NCI-H2227 (cell line): ENCODE data around the gene SPHK1.
A peak's percentile ranks its signal among the peaks of the same experiment; 100 is the strongest.

Experiments used
- DNase-seq: peaks from one replicate; lab custom pipeline; 2025; ENCODE audit not compliant: unreplicated experiment; lab: John Stamatoyannopoulos, UW

SPHK1 gene

GRCh38 chr17:76363107-76363842 lies 21.1 kb upstream of the SPHK1 start:
- DNase-seq, result no peak

GRCh38 chr17:76365256-76365903 lies 19.0 kb upstream of the SPHK1 start:
- no peak for DNase-seq

GRCh38 chr17:76366247-76366646 lies 18.2 kb upstream of the SPHK1 start:
- DNase-seq, result no peak

- DNase-seq, result no peak
These were observed 16.8 kb upstream of the SPHK1 start for GRCh38 chr17:76367642-76368041.

- peak; percentile 18 for DNase-seq
These were observed 15.9 kb upstream of the SPHK1 start for GRCh38 chr17:76368545-76368944.

GRCh38 chr17:76369379-76369778 lies 15.0 kb upstream of the SPHK1 start:
- DNase-seq, result no peak

- DNase-seq, result peak; percentile 75
These were observed 14.6 kb upstream of the SPHK1 start for GRCh38 chr17:76369804-76370203.

GRCh38 chr17:76370261-76370993 lies 14.0 kb upstream of the SPHK1 start:
- no peak for DNase-seq

GRCh38 chr17:76371656-76372628 lies 12.5 kb upstream of the SPHK1 start:
- no peak for DNase-seq

GRCh38 chr17:76376318-76377133 lies 7.9 kb upstream of the SPHK1 start:
- no peak for DNase-seq

GRCh38 chr17:76378548-76379274 lies 5.7 kb upstream of the SPHK1 start:
- no peak for DNase-seq

- DNase-seq, result no peak
These were observed 5.2 kb upstream of the SPHK1 start for GRCh38 chr17:76379275-76379641.

- no peak for DNase-seq
These were observed 4.6 kb upstream of the SPHK1 start for GRCh38 chr17:76379646-76380376.

GRCh38 chr17:76381633-76382350 lies 2.6 kb upstream of the SPHK1 start:
- no peak for DNase-seq

GRCh38 chr17:76382351-76382802 lies 2.0 kb upstream of the SPHK1 start:
- DNase-seq, result peak; percentile 28

GRCh38 chr17:76382803-76383545 lies 1.4 kb upstream of the SPHK1 start:
- peak; percentile 29 for DNase-seq

- peak; percentile 31 for DNase-seq
These were observed 725 bp upstream of the SPHK1 start for GRCh38 chr17:76383546-76384221.
